NT2/D1 (cell line): ENCODE data around the gene PIK3AP1.

Experiments
- DNase-seq: peaks from one replicate; pipeline ENCODE4 v3.0.0-alpha.2; 2011; ENCODE audit warnings: low read depth, low spot score
- H3K27me3 ChIP-seq: 2 replicates; pipeline ENCODE4 v1.6.0; 2011; ENCODE audit warnings: mild to moderate bottlenecking; ENCODE audit not compliant: insufficient read length, insufficient read depth
- H3K36me3 ChIP-seq: 2 replicates; pipeline ENCODE4 v1.6.1; 2011; ENCODE audit warnings: mild to moderate bottlenecking, low read length, mixed read lengths; ENCODE audit not compliant: insufficient read depth, insufficient read length
- H3K4me1 ChIP-seq: 2 replicates; pipeline ENCODE4 v1.5.1; 2011; ENCODE audit not compliant: insufficient read depth, insufficient read length
- H3K4me3 ChIP-seq: 2 replicates; pipeline ENCODE4 v1.5.1; 2011; ENCODE audit warnings: low read depth; ENCODE audit not compliant: insufficient read length
- H3K9ac ChIP-seq: 2 replicates; pipeline ENCODE4 v1.6.0; 2011; ENCODE audit warnings: low read depth; ENCODE audit not compliant: insufficient read length
- H3K9me3 ChIP-seq: 2 replicates; pipeline ENCODE4 v1.5.1; 2011; ENCODE audit warnings: mild to moderate bottlenecking, low read length; ENCODE audit not compliant: insufficient read depth
- SUZ12 ChIP-seq: IDR thresholded peaks from 2 replicates; pipeline ENCODE4 v1.6.1; 2011; ENCODE audit not compliant: insufficient read length, insufficient read depth; ENCODE audit errors: extremely low read depth
- YY1 ChIP-seq: IDR thresholded peaks from 2 replicates; pipeline ENCODE4 v1.6.1; 2011; ENCODE audit not compliant: insufficient read length, insufficient read depth
- ZNF274 ChIP-seq: IDR thresholded peaks from 2 replicates; pipeline ENCODE4 v1.6.1; 2011; ENCODE audit warnings: mild to moderate bottlenecking, low read depth, low read length

The PIK3AP1 gene, protein sequence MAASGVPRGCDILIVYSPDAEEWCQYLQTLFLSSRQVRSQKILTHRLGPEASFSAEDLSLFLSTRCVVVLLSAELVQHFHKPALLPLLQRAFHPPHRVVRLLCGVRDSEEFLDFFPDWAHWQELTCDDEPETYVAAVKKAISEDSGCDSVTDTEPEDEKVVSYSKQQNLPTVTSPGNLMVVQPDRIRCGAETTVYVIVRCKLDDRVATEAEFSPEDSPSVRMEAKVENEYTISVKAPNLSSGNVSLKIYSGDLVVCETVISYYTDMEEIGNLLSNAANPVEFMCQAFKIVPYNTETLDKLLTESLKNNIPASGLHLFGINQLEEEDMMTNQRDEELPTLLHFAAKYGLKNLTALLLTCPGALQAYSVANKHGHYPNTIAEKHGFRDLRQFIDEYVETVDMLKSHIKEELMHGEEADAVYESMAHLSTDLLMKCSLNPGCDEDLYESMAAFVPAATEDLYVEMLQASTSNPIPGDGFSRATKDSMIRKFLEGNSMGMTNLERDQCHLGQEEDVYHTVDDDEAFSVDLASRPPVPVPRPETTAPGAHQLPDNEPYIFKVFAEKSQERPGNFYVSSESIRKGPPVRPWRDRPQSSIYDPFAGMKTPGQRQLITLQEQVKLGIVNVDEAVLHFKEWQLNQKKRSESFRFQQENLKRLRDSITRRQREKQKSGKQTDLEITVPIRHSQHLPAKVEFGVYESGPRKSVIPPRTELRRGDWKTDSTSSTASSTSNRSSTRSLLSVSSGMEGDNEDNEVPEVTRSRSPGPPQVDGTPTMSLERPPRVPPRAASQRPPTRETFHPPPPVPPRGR

DNA sequence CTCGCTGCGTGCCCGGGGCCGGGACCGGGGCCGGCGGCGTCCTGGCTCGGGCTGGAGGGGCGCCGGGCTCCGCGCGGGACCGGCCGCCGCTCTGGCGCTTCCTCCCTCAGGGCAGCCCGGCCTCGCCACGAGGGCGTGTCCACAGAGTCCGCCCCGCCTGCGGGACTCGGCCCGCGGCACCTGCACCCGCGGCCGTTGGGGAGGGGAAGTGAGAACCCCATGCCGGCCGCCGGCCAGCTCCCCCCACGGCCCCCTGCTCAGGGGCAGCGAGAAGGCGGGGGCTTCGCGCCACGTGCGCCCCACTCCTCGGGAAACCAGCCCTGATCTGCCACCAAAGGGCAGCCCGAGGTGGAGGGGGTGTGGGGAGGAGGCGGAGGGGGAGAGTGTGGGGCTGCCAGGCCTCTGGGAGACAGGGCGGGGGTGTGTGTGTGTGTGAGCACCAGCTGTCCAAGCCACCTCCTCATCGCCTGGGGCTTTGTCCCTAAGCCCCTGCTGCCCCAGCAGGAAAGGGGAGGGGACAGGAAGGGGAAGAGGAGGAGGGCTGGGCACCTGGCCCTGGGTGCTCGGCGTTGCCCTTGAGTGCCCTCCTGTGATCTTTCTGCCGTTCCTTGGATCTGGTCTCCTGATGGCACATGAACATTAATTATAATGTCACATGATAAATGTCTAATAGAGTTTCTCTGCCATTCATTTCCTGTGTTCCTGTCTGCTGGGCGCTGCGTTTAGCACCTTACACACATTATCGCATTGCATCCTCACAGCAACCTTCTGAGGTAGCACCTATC is at the start of gene PIK3AP1:
TSS of gene PIK3AP1 (minus strand) at position 93 of the 785 bp plus-strand sequence. CDS start 120 bp downstream, outside the sequence.
- DNase-seq = no peak
- Histone ChIP-seq H3K9ac (peak within 1 kb of the TSS; percentile 70), H3K36me3 (no peaks in the 10 kb centered on the region), H3K4me1 (no peaks in the 10 kb centered on the region), H3K4me3 (peak within 1 kb of the TSS; percentile 66), H3K9me3 (no peaks in the 10 kb centered on the region), H3K27me3 (peaks cover 19% of the 10 kb centered on the region)
- TF ChIP-seq YY1 (no peak), SUZ12 (no peak), ZNF274 (no peak)

DNA sequence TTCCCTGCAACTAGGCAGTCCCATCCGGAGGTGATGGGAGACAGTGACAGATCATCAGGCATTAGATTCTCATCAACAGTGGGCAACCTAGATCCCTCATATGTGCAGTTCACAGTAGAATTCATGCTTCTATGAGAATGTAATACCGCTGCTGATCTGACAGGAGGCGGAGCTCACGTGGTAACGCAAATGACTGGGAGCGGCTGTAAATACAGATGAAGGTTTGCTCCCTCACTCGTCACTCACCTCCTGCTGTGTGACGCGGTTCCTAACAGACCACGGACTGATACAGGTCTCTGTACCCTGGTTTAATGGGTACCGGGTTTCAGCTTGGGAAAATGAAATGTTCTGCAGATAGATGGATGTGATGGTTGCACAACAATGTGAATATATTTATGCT is 47.8 kb upstream of the PIK3AP1 start:
- Histone ChIP-seq H3K4me3 (no peak overlapping the region), H3K27me3 (no peaks in the 10 kb centered on the region), H3K9ac (no peak overlapping the region), H3K4me1 (no peaks in the 10 kb centered on the region), H3K9me3 (peaks cover 14% of the 10 kb centered on the region), H3K36me3 (no peaks in the 10 kb centered on the region)
- DNase-seq = no peak
- no peak for TF ChIP-seq ZNF274
- TF ChIP-seq YY1 = no peak
- no peak for TF ChIP-seq SUZ12

DNA sequence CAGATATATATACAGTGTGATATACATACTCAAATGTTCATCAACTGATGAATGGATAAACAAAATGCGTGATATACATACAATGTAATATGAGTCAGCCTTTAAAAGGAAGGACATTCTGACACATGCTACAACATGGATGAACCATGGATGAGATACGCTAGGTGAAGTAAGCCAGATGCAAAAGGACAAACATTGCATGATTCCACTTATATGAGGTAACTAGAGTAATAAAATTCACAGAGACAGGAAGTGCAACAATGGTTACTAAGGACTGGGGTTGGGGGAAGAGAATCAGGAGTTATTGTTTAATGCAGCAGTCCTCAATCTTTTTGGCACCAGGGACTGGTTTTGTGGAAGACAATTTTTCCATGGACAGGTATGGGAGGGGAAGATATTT is 47.3 kb upstream of the PIK3AP1 start:
- no peak for DNase-seq
- TF ChIP-seq ZNF274 (no peak), SUZ12 (no peak), YY1 (no peak)
- Histone ChIP-seq H3K4me1 (no peaks in the 10 kb centered on the region), H3K36me3 (no peaks in the 10 kb centered on the region), H3K27me3 (no peaks in the 10 kb centered on the region), H3K9me3 (peaks cover 11% of the 10 kb centered on the region), H3K4me3 (no peak overlapping the region), H3K9ac (no peak overlapping the region)

DNA sequence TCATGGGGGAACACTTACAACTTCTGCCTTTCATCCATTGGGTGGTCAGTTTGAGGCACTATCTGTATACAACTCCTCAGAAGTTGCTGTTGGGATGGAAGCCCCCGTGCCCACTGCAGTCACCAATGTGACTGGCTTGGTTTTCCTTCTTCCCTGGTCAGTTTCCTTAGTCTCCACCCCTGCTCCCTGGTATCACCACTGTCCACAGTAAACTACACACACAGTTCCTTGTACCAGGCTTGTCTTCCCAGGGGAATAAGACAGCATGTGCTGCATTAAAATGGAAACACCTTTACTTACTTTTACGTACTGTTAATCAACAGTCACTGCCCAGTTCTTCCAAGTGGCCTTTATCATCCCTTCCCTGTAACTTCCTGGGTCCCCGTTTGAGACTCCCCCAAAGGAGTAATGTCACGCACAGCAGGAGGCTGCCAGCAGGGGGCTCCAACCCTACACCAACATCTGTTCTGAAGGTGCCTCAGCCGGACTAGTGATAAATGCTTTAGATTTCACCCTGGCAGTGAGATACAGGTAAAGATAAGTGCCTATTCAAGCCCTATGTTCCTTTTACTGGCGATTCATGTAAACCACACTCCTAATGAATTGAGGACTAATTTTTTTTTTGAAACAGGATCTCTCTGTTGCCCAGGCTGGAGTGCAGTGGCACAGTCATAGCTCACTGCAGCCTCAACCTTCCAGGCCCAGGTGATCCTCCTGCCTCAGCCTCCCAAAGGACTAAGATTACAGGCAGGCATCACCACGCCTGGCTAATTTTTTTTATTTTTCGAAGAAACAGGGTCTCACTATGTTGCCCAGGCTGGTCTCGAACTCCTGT is 45.3 kb upstream of the PIK3AP1 start:
- peak; percentile 1 for DNase-seq
- Histone ChIP-seq H3K27me3 (no peaks in the 10 kb centered on the region), H3K36me3 (no peaks in the 10 kb centered on the region), H3K9me3 (no peaks in the 10 kb centered on the region), H3K4me1 (no peaks in the 10 kb centered on the region), H3K9ac (no peak overlapping the region), H3K4me3 (no peak overlapping the region)
- no peak for TF ChIP-seq YY1
- TF ChIP-seq ZNF274 = no peak
- no peak for TF ChIP-seq SUZ12

DNA sequence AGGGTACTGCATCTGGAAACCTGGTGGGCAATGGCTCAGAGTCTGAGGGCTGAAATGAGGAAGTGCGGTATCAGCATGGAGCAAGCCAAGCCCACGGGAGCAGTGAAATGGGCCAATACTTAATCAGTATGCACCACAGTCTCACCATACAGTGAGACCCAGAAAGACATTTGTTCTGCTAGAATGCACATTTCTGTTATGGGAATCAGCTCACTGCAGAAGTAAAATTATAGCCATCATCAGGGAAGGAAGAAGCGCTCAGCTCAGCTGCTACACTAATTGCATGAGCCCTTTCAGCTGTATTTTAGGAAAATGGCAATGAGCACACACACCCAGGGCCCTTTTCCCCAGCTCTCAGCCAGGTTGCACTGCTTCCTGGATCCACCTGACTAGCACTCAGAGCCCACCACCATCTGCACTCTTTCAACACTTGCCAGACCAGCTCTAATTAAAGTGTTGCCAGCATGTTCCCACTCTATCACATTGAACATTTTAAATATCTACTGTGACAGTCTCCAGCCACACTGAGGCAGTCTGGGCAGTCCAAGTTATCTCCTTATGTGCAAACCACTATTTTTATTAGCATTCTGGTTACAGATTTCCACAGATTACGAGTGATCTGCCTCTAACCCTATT is 44.2 kb upstream of the PIK3AP1 start:
- H3K27me3 ChIP-seq = no peaks in the 10 kb centered on the region
- H3K36me3 ChIP-seq = no peaks in the 10 kb centered on the region
- no peak overlapping the region for H3K9ac ChIP-seq
- H3K4me3 ChIP-seq = no peak overlapping the region
- no peak for TF ChIP-seq SUZ12
- TF ChIP-seq ZNF274 = no peak
- no peak for TF ChIP-seq YY1
- H3K4me1 ChIP-seq = no peaks in the 10 kb centered on the region
- DNase-seq = no peak
- no peaks in the 10 kb centered on the region for H3K9me3 ChIP-seq

DNA sequence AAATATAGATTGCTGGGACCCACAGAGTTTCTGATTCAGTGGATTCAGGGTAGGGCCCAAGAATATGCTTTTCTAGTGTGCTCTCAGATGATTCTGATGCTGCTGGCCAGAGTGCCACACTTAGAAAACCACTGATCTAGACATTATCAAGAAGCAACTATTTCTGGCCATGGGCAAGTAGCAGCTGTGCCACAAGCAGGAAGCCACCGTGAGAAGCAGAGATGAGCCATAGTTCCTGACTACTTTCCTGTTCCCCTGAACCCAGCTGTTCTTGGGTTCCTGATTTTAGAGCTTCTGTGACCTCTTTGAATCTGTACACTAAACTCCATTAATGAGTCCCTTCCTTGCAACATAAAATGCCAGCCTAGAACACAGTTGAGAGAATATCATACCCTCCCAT is 38.1 kb upstream of the PIK3AP1 start:
- DNase-seq = no peak
- Histone ChIP-seq H3K9ac (no peak overlapping the region), H3K4me1 (no peaks in the 10 kb centered on the region), H3K9me3 (no peaks in the 10 kb centered on the region), H3K4me3 (no peak overlapping the region), H3K36me3 (no peaks in the 10 kb centered on the region), H3K27me3 (no peaks in the 10 kb centered on the region)
- TF ChIP-seq ZNF274 = no peak
- TF ChIP-seq SUZ12 = no peak
- no peak for TF ChIP-seq YY1
